ENCODE measurements around the gene POP4. TPM values are rescaled to one million over a fixed set of nuclear protein-coding genes. Genes with fewer than 3 reads are reported as not detected.

Gene POP4
- total RNA-seq, 1 donor from 2014 or later: 26.8 TPM

DNA sequence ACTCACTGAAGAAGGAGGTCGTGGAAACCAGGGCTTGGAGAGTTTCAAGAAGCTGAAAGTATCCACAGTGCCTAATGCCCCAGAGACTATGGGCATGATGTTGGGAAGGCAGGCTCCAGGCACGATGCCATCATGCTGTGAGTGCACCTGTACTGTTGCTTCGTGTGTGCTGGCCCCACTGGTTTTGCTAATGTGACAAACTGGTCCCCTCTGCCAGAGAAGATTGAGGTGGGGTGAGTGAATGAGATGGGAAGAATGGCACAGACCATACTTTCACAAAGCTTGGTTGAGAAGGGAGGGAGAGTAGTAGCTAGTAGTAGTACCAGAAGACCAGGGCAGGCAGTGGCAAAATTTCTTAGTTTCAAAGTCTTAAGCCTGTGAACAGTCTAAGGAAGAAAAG lies 19.0 kb upstream of the POP4 start:
- intact Hi-C loops (cut with DNase I): no loop called here
- no peak for TF ChIP-seq CTCF (IDR thresholded peaks at IDR 0.05)
- no peaks in the 10 kb centered on the region for H3K27me3 ChIP-seq
- H3K36me3 ChIP-seq: no peaks in the 10 kb centered on the region
- no peaks in the 10 kb centered on the region for H3K9me3 ChIP-seq
- no peak overlapping the region for H3K4me3 ChIP-seq
- no peak for DNase-seq (ENCODE audit: low spot score in 2 of 2)
- H3K4me1 ChIP-seq: no peaks in the 10 kb centered on the region
- H3K27ac ChIP-seq: no peak overlapping the region

- no peak for TF ChIP-seq CTCF (IDR thresholded peaks at IDR 0.05)
Observed at GRCh38 chr19:29587518-29587986, 18.5 kb upstream of the POP4 start.

GRCh38 chr19:29588095-29588494 lies 18.0 kb upstream of the POP4 start:
- Histone ChIP-seq H3K36me3 (no peaks in the 10 kb centered on the region), H3K4me3 (no peak overlapping the region), H3K27me3 (no peaks in the 10 kb centered on the region), H3K4me1 (no peaks in the 10 kb centered on the region), H3K27ac (no peak overlapping the region), H3K9me3 (no peaks in the 10 kb centered on the region)
- intact Hi-C loops (cut with DNase I): no loop called here
- DNase-seq (ENCODE audit: low spot score in 2 of 2): no peak
- TF ChIP-seq CTCF (IDR thresholded peaks at IDR 0.05): no peak

More at GRCh38 chr19:29587518-29587986, 18.5 kb upstream of the POP4 start:
- H3K27me3 ChIP-seq: no peaks in the 10 kb centered on the region
- no peaks in the 10 kb centered on the region for H3K4me1 ChIP-seq
- no peaks in the 10 kb centered on the region for H3K36me3 ChIP-seq
- H3K9me3 ChIP-seq: no peaks in the 10 kb centered on the region
- intact Hi-C loops (cut with DNase I): no loop called here
- peak in 1 of 2 donors; percentile 28 for DNase-seq (ENCODE audit: low spot score in 2 of 2)
- no peak overlapping the region for H3K27ac ChIP-seq
- H3K4me3 ChIP-seq: no peak overlapping the region

- Histone ChIP-seq H3K36me3 (no peaks in the 10 kb centered on the region), H3K4me3 (no peak overlapping the region), H3K4me1 (no peaks in the 10 kb centered on the region), H3K9me3 (no peaks in the 10 kb centered on the region), H3K27ac (no peak overlapping the region), H3K27me3 (no peaks in the 10 kb centered on the region)
- peak in 1 of 2 donors; percentile 40 for DNase-seq (ENCODE audit: low spot score in 2 of 2)
- TF ChIP-seq CTCF (IDR thresholded peaks at IDR 0.05): no peak
- intact Hi-C loops (cut with DNase I): no loop called here
Observed at GRCh38 chr19:29590278-29590677, 15.8 kb upstream of the POP4 start.

- intact Hi-C loops (cut with DNase I): no loop called here
- Histone ChIP-seq H3K36me3 (no peaks in the 10 kb centered on the region), H3K4me3 (no peak overlapping the region), H3K27ac (no peak overlapping the region), H3K27me3 (no peaks in the 10 kb centered on the region), H3K4me1 (no peaks in the 10 kb centered on the region), H3K9me3 (no peaks in the 10 kb centered on the region)
- TF ChIP-seq CTCF (IDR thresholded peaks at IDR 0.05): no peak
- DNase-seq (ENCODE audit: low spot score in 2 of 2): peak in 1 of 2 donors; percentile 2
Observed at GRCh38 chr19:29591670-29592069, 14.4 kb upstream of the POP4 start.

DNA sequence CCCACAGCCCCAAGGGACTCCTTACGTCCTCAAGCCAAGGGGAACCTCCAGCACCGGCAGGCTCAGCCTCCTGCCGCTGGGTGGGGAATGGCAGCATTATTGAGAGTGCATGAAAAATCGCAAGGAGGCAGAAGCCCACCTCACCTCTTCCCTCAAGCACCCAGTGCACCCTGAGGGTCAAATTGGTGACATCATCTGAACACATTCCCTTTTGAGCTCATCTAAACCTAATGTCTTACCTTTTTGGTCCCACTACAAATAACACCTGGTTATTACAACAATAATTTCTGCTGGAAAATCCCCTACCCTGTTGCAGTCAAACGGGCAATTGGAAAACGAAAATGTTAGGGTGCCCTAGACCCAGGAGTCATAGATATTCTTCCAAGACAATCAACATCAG lies 12.2 kb upstream of the POP4 start:
- peak in 1 of 2 donors; percentile 8 for DNase-seq (ENCODE audit: low spot score in 2 of 2)
- intact Hi-C loops (cut with DNase I): no loop called here
- no peak for TF ChIP-seq CTCF (IDR thresholded peaks at IDR 0.05)
- no peaks in the 10 kb centered on the region for H3K9me3 ChIP-seq
- H3K36me3 ChIP-seq: no peaks in the 10 kb centered on the region
- no peak overlapping the region for H3K4me3 ChIP-seq
- H3K4me1 ChIP-seq: no peaks in the 10 kb centered on the region
- H3K27me3 ChIP-seq: no peaks in the 10 kb centered on the region
- no peak overlapping the region for H3K27ac ChIP-seq

All from ascending aorta (tissue), 2 donors.